ENCODE measurements around the gene UBN2. TPM values are rescaled to one million over a fixed set of nuclear protein-coding genes. Genes with fewer than 3 reads are reported as not detected.
"Not testable (repeated sequence)": the region's sequence is repeated elsewhere in the genome, so short reads cannot be mapped to it uniquely, and the experiment has no call there.

UBN2 gene
- total RNA-seq, 4 donors from 2014 or later, result 9.1 to 18.5 (median 12.5) TPM

GRCh38 chr7:139321071-139321745, 90.2 kb downstream of the UBN2 start:
- 47 to 56% methylated on average over 4 to 10 of the region's 11 CpGs for WGBS, 2 donors (ENCODE audit: low coverage in 1 of 2)
- no peak for ATAC-seq

DNA sequence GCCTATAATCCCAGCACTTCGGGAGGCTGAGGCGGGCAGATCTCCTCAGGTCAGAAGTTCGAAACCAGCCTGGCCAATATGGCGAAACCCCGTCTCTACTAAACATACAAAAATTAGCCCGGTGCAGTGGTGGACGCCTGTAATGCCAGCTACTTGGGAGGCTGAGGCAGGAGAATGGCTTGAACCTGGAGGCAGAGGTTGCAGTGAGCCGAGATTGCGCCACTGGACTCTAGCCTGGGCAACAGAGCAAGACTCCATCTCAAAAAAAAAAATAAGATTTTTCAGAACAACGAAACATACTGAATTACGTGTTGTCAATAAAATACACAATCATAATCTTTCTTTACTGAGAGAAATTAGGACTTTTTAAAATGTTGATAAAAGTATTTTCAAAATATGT, 93.7 kb downstream of the UBN2 start:
- 88 to 91% methylated on average over 8 to 10 of the region's 11 CpGs for WGBS, 2 donors (ENCODE audit: low coverage in 1 of 2)
- H3K9me3 ChIP-seq, ATAC-seq, H3K27me3 ChIP-seq, H3K4me1 ChIP-seq, H3K27ac ChIP-seq, H3K36me3 ChIP-seq, H3K4me3 ChIP-seq: not testable (repeated sequence)

More at GRCh38 chr7:139321071-139321745, 90.2 kb downstream of the UBN2 start:
- Histone ChIP-seq H3K4me1 (no peaks in the 10 kb centered on the region), H3K4me3 (no peak overlapping the region), H3K27me3 (no peaks in the 10 kb centered on the region), H3K27ac (no peak overlapping the region), H3K36me3 (no peaks in the 10 kb centered on the region), H3K9me3 (no peaks in the 10 kb centered on the region)
- TF ChIP-seq POLR2A (IDR thresholded peaks at IDR 0.05) (no peak), CTCF (IDR thresholded peaks at IDR 0.05) (no peak), POLR2AphosphoS5 (IDR thresholded peaks at IDR 0.05) (no peak)

- no peak for TF ChIP-seq EP300 (IDR thresholded peaks at IDR 0.05)
- no peak for TF ChIP-seq CTCF (IDR thresholded peaks at IDR 0.05)
- no peak for TF ChIP-seq POLR2A (IDR thresholded peaks at IDR 0.05)
- TF ChIP-seq POLR2AphosphoS5 (IDR thresholded peaks at IDR 0.05), result no peak
- Histone ChIP-seq H3K27me3 (no peaks in the 10 kb centered on the region), H3K36me3 (no peaks in the 10 kb centered on the region), H3K4me3 (no peak overlapping the region), H3K9me3 (no peaks in the 10 kb centered on the region), H3K27ac (no peak overlapping the region), H3K4me1 (no peaks in the 10 kb centered on the region)
- no peak for ATAC-seq
- WGBS, 2 donors (ENCODE audit: low coverage in 1 of 2), result 14 to 32% methylated on average over 1 to 2 of the region's 2 CpGs
Measured at GRCh38 chr7:139328375-139328774, 97.3 kb downstream of the UBN2 start.

DNA sequence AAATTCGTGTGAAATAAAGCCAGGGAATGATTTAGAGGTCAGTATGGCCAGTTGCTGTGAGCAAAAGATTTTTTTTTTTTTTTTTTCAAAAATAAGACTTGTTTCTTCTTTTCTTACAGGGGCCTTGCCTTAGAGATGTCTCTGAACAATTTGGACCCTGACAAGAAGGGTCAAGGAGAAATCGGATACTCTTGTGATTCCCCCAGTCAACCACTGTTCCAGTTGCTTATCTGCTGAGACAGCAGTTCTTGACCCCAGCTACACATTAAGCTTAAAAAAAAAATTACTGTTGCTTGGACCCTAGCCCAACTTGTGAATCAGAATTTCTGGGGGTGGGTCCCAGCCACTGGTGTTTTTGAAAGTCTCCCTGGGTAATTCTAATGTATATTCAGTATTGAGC, 98.1 kb downstream of the UBN2 start:
- Histone ChIP-seq H3K27me3 (no peaks in the 10 kb centered on the region), H3K27ac (no peak overlapping the region), H3K9me3 (no peaks in the 10 kb centered on the region), H3K4me3 (no peak overlapping the region), H3K4me1 (no peaks in the 10 kb centered on the region), H3K36me3 (no peaks in the 10 kb centered on the region)
- WGBS, 2 donors (ENCODE audit: low coverage in 1 of 2), result 55 to 75% methylated on average over 1 to 2 of the region's 2 CpGs
- no peak for ATAC-seq
- TF ChIP-seq POLR2A (IDR thresholded peaks at IDR 0.05) (no peak), CTCF (IDR thresholded peaks at IDR 0.05) (no peak), POLR2AphosphoS5 (IDR thresholded peaks at IDR 0.05) (no peak), EP300 (IDR thresholded peaks at IDR 0.05) (no peak)

- TF ChIP-seq POLR2AphosphoS5 (IDR thresholded peaks at IDR 0.05) (no peak), CTCF (IDR thresholded peaks at IDR 0.05) (no peak), EP300 (IDR thresholded peaks at IDR 0.05) (no peak), POLR2A (IDR thresholded peaks at IDR 0.05) (no peak)
- H3K4me1 ChIP-seq, result no peaks in the 10 kb centered on the region
- no peaks in the 10 kb centered on the region for H3K36me3 ChIP-seq
- no peaks in the 10 kb centered on the region for H3K27me3 ChIP-seq
- ATAC-seq, result no peak
- H3K9me3 ChIP-seq, result no peaks in the 10 kb centered on the region
- 69 to 94% methylated on average over 2 to 3 of the region's 3 CpGs for WGBS, 2 donors (ENCODE audit: low coverage in 1 of 2)
- H3K27ac ChIP-seq, result no peak overlapping the region
- H3K4me3 ChIP-seq, result no peak overlapping the region
Measured at GRCh38 chr7:139330333-139331030, 99.4 kb downstream of the UBN2 start.
